Femur (tissue), 1 donor: Measurements from ENCODE around the gene SHISAL1.

Experiments
- DNase-seq: peaks from one replicate; pipeline ENCODE4 v3.0.0-alpha.2; 2017

SHISAL1 gene

DNA sequence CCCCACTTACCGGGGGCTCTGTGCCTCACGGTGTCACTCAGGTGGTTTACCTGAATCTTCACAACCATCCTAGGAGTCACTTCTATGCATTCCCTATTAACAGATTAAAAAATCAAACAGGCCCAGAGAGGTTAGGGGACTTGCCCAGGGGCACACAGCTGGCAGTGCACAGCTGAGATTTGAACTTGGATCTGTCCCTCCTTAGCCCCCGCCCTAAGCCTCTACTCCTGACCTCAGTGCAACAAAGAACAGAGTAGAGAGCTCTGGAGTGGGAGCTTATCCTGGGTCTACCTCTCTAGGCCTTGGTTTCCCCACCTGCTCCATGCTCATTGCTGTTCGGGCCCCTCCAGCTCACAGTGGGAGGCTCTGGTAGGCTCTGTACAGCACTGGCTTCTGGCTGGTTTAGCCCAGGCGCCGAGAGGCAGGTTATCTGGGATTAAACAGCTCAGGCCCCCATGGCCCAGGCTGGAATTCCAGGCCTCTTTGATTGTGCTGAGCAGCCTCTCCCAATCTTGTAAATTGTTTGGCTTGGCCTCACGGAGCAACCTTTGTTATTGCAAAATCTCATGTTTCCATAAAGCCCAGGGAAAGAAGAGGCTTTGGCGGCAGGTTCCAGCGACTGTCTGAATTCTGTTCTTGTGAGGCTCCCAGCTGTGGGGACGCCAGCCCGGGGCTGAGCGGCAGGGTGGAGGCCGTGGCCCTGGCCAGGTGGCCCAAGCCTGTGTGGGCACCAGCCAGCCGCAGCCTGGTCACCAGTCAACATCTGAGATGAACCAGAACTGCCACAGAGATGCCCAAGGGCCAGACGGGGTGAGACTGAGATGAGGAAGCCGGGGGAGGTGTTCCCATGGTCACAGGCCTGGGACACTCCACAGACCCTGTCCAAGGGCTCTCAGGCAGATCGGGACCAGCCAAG, 28.9 kb upstream of the SHISAL1 start:
- DNase-seq, result peak; percentile 54

- no peak for DNase-seq
Observed at GRCh38 chr22:44340271-44341239, 27.8 kb upstream of the SHISAL1 start.

DNA sequence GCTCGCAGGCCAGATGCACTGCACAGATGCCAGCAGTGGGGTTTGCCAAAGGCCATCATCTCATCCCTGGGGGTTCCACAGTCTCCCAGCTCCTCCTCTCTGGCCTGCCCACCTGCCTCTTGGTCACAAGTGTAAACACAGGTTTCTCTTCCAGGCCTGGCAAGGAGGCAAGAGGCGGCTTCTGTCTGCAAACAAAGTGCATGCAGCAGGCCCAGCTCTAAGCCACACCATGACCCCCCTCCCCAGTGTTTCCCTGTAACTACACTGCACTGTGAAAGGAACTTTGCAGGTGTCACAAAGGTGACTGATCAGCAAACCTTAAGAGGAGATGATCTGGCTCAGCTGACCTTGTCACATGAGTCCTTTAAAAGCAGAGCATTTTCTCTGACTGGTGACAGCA, 26.2 kb upstream of the SHISAL1 start:
- DNase-seq, result no peak

- no peak for DNase-seq
Observed at GRCh38 chr22:44338177-44338810, 25.5 kb upstream of the SHISAL1 start.

DNA sequence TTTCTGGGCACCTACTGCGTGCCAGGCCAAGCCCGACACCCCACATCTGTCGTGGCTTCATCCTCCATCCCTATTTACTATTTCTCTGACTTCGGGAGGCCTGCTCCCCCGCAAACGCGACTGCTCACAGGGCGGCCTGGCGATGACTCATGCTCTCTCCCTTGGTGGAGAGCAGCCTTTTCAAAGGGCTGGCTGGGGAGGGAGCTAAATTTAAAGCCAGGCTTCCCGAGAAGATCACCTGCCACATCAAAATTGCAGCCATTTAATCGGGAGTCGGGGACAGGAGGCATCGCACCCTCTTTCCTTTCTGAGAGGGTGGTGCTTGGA, 24.9 kb upstream of the SHISAL1 start:
- DNase-seq, result no peak

DNA sequence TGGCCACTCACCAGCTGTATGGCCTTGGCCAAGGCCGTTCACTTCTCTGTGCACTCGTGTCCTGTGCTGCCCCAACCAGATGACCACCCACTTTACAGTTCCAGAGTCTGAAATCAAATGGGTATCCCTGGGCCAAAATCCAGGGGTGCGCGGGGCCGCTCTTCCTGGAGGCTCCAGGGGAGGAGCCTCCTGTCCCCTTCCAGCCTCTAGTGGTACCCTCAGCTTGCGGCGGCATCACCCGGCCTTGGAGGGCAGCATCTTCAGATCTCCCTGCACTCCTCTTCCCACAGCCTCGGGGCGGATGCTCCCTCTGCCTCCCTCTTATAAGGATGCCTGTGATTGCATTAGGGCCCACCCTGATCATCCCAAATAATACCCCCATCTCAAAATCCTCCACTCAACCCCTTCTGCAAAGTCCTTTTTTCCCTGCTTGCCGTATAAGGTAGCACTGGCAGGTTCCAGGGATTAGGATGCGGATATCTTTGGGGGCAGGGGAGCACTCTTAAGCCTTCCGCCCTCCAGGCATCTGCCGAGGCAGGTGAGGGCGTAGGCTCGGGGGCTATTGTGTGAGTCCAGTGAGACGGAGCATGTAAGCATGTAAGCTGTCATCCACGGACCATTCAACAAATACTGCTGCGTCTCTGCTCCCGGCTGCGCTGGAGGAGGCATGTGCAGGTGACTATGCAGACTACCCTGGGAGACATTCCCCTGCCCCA, 24.4 kb upstream of the SHISAL1 start:
- DNase-seq, result no peak

DNA sequence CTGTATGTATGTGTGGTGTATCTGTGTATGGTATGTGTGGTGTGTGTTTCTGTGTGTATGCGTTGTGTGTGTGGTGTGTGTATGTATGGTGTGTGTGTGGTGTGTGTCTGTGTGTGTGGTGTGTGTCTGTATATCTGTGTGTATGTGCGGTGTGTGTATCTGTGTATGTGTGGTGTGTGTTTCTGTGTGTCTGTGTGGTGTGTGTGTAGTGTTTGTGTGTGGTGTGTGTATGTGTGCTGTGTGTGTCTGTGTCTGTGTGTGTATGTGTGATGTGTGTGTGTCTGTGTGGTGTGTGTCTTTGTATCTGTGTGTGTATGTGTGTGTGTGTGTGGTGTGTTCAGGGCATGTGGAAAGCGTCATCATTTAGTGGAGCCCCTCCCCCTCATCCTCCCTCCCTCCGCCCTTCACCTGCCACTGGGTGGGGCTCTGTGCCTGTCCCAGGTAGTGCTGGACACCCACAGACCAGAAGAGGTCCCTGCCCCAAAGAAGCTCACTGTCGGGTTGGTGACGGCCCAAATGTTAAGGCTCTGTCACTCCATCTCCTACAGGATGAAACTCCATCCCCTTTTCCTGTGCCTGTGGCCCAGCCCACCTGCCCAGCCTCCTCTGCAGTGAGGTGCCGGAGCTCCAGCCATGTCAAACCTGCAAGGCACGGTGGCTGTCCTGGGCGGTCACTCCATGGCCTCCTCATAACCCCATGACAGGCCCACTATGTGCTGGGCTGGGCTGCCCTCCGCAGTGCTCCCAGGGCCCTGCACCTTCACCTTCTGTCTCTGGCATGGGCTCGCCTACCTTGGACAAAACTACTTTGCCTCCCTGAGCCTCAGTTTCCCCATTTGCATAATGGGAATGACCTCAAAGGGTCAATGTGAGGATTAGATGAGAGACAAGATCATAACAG, 23.4 kb upstream of the SHISAL1 start:
- DNase-seq, result no peak

- no peak for DNase-seq
Observed at GRCh38 chr22:44335066-44335839, 22.5 kb upstream of the SHISAL1 start.

DNA sequence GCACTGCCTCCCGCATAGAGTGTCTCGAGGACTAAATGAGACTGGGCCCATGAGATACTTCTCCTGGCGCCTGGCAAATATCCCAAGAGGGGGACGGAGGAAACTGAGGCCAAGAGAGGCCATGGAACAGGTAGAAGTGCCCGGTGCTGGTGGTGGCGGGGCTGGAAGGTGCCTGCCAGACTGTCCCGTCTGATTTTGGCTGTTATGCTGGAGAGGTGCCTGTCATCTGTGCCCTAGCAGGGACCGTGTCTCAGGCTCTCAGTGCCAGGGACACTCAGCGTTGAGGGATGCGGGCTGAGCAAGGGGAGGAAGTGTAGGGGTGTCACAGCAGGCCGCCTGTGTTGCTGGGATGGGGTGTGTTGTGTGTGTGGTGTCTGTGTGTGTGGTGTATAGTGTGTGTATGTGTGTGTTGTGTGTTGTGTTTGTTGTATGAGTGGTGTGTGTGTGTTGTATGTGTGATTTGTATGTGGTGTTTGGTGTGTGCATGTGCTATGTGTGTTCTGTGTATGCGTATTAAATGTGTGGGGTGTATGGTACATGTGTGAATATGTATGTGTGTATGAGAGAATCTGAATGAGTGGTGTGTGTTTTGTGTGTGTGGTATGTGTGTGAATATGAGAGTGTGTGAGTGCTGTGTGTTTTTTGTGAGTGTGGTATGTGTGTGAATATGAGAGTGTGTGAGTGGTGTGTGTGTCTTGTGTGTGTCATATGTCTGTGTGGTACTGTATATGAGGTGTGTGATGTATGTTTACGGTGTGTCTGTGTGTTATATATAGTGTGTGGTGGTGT, 21.3 kb upstream of the SHISAL1 start:
- DNase-seq, result no peak

- DNase-seq, result no peak
Observed at GRCh38 chr22:44332946-44333345, 20.2 kb upstream of the SHISAL1 start.

DNA sequence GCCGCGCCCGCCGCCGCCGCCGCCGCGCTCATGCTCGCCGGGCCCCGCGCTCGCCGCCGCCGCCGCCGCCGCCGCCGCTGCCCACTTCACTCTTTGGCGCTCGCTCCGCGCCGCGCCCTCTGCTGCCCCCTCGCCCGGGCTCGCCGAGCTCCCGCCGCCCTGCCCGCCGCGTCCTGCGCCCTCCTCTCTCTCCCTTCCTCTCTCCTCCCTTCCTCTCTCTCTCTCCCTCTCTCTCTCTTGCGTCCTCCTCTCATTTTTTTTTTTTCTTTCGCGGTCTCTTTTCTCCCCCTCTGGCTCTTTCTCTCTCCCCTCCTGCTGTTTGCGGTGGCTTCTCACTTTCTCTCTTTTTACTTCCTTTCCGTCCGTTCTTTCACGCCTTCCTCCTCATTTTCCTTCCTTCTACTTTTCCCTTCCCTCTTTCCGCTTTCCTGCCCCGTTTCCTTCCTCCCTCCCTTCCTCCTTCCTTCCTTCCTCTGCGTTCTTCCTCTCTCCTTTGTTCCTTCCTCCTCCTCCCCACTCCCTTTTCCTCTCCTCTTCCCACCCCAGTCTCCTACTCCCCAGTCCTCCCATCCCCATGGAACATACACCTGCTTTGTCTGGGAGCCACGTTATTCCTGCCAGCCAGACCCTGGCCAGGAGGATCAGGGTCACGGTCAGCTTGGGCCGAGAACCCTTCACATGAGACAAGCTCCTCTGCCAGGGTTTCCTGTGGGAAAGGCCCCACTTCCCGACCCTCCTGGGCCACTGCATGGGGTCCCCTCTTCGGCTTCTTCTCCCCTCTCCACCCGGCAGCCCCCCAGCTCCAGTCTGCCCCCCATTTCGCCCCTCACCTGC, 19.3 kb upstream of the SHISAL1 start:
- peak; percentile 52 for DNase-seq

DNA sequence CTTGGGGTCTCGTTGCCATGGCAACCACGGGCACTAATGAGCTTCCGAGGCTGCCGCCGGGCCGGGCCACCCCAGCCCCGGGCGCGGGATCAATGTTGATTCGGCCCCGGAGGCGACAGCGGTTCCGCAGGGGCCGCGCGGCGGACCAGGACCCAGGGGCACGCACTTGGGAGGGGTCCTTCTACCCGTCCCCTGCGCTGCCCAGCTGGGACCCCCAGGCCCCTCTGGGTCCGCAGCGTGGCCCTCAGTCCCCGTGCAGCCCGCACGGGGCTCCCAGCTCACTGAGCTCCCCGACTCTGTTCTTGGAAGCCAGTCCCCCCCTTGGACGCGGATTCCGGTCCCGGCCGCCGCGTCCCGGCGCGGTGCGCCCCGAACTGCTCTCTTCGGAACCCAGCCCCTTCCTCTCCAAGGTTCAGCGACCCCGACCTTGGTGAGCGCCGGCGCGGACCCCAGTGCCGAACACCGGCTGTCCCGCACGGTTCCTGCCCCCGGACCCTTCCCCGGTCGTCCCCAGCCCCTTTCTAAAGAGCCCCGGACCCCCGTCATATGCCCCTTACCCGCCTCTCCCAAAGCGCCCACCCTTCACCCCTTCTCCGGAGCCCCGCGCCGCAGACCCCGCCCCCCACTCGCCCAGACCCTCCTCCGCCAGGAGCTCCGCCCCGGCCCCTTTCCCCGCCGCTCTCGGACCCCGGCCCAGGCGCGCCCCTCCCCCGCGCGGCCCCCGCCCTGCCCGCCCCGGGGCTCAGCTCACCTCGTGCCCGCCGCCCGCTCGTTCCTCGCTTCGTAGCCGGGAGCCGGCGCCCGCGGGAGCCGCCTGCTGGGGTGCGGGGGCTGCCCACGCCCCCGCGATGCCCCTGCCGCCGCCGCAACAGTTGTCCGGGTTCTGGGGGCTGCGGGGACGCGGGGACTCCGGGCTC, 18.3 kb upstream of the SHISAL1 start:
- no peak for DNase-seq

GRCh38 chr22:44330188-44330743, 17.5 kb upstream of the SHISAL1 start:
- DNase-seq, result no peak

- DNase-seq, result no peak
Observed at GRCh38 chr22:44329179-44329796, 16.5 kb upstream of the SHISAL1 start.

DNA sequence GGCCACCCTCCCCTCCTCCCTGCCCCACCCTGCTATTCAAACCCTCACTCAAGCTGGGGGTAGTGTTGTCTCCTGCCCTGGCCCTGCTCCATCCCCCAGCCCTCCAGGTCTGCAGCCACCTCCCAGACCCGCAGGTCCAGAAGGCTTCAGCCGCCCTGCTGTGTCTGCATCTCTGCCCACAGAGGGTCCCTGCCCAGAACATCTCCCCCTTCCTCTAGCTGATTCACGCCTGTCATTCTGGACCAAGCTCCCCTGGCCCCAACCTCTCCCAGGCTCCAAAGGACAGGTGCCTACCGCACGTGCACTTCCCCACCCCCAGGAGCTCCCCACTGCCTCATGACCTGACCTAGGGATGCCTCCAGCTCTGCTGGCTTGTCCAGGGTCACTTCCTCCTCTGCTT, 16.0 kb upstream of the SHISAL1 start:
- no peak for DNase-seq

DNA sequence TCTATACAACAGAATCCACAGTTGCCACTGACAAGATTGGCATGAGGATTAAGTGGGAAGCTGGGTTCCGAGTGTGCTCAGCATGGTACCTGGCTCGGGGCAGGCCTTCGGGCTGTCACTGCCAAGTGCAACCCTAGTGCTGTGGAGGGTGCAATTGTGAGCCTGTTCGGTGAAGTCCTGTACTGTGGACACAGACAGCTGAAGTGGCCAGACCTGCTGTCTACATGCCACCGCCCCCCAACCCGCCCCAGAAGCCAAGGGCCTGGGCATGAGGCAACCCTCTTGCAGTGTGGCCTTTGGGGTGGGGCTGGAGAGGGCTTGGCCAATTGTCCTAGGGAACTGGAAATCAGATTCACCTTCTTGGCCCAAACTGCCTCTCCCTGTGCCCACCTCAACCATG, 15.6 kb upstream of the SHISAL1 start:
- no peak for DNase-seq

- DNase-seq, result no peak
Observed at GRCh38 chr22:44326491-44326885, 13.7 kb upstream of the SHISAL1 start.
